K562 (cell line): ENCODE data around the gene CLCNKB. TPM values are rescaled to one million over a fixed set of nuclear protein-coding genes. Genes with fewer than 3 reads are reported as not detected.

Source experiments
- ARNT ChIP-seq, 2 experiments: fragments of 450-650 bp; IDR thresholded peaks; 2 replicates each; pipeline ENCODE4 v1.6.1; 2016; ENCODE audit warnings: mild to moderate bottlenecking in 1 of 2
- CEBPG ChIP-seq, 3 experiments: fragments of 200-800 bp in 1 of 3; sonication (Bioruptor generic) in 1 of 3; sonication (generic) in 1 of 3; formaldehyde crosslinking in 1 of 3; IDR thresholded peaks in 2 of 3; conservative IDR thresholded peaks in 1 of 3; 2 replicates each; pipeline versions ENCODE4 v1.6.1 to v1.8.0; 2016 to 2022; ENCODE audit warnings: missing compliant biosample characterization in 2 of 3, missing genetic modification characterization in 2 of 3, mild to moderate bottlenecking in 1 of 3, missing genetic modification reagents in 1 of 3
- E2F8 ChIP-seq: fragments of 450-650 bp; IDR thresholded peaks from 2 replicates; pipeline ENCODE4 v1.7.1; 2018; ENCODE audit warnings: mild to moderate bottlenecking, low read depth; ENCODE audit not compliant: partially characterized antibody
- FOS ChIP-seq: IDR thresholded peaks from 3 replicates; pipeline ENCODE4 v1.6.1; 2011; ENCODE audit not compliant: insufficient read length; ENCODE audit errors: extremely low read depth
- HNRNPK ChIP-seq: fragments of 200-400 bp; formaldehyde crosslinking; IDR thresholded peaks from one replicate; pipeline ENCODE4 v1.6.1; 2018; ENCODE audit warnings: mild to moderate bottlenecking, low read depth, low read length; ENCODE audit not compliant: poor library complexity, severe bottlenecking
- MEF2D ChIP-seq: conservative IDR thresholded peaks from 2 replicates; pipeline ENCODE4 v1.6.1; 2016; ENCODE audit warnings: low read depth, missing genetic modification characterization, missing compliant biosample characterization
- MTA1 ChIP-seq: fragments of 450-650 bp; IDR thresholded peaks from 2 replicates; pipeline ENCODE4 v1.6.1; 2017; ENCODE audit warnings: borderline replicate concordance
- ZNF143 ChIP-seq: sonication (generic); formaldehyde crosslinking; IDR thresholded peaks from 2 replicates; pipeline ENCODE4 v1.9.0; 2022; ENCODE audit warnings: mild to moderate bottlenecking, missing genetic modification reagents
- ZNF212 ChIP-seq: fragments of 450-650 bp; formaldehyde crosslinking; IDR thresholded peaks from 2 replicates; pipeline ENCODE4 v1.4.0; 2020; ENCODE audit warnings: mild to moderate bottlenecking
- ZNF24 ChIP-seq: fragments of 450-650 bp; IDR thresholded peaks from 2 replicates; pipeline ENCODE4 v1.6.1; 2016
- ZNF512 ChIP-seq: IDR thresholded peaks from 2 replicates; pipeline ENCODE4 v1.6.1; 2016; ENCODE audit warnings: missing genetic modification characterization, missing compliant biosample characterization
- ZNF695 ChIP-seq: fragments of 450-650 bp; formaldehyde crosslinking; IDR thresholded peaks from 2 replicates; pipeline ENCODE4 v1.4.0; 2020; ENCODE audit warnings: mild to moderate bottlenecking, moderate library complexity
- ZNF696 ChIP-seq: fragments of 250-450 bp; sonication (Bioruptor Pico); conservative IDR thresholded peaks from 2 replicates; pipeline ENCODE4 v1.4.0; 2020; ENCODE audit warnings: mild to moderate bottlenecking, moderate library complexity
- polyA plus RNA-seq, 8 experiments: library from polyadenylated mRNA; depleted of rRNA in 4 of 8; stranded (reverse) in 5 of 8; unstranded in 3 of 8; fragments of >200 nt; fragmentation: Nextera tagmentation in 2 of 8; fragmentation: Illumina TruSeq in 1 of 8; extraction: Ambion mirVana in 2 of 8; extraction: Trizol in 1 of 8; gene quantifications; 2 replicates each; pipeline versions ENCODE4 v1.2.1 to v1.2.3, GENCODE V29; 2011 to 2014; ENCODE audit warnings: inconsistent platforms in 1 of 8, missing spikeins in 1 of 8
- total RNA-seq, 7 experiments: library from RNA; depleted of rRNA in 6 of 7; stranded (reverse); fragments of >200 nt in 6 of 7; fragmentation: Illumina TruSeq in 2 of 7; extraction: Trizol in 2 of 7; gene quantifications; 2 replicates each; pipeline versions ENCODE4 v1.2.1 to v1.2.3, GENCODE V29; 2011 to 2021; ENCODE audit warnings: low replicate concordance in 1 of 7
- TF ChIP-seq, protein P1 (sequence below): IDR thresholded peaks from 2 replicates; pipeline ENCODE4 v1.6.1; 2012; ENCODE audit warnings: low read depth, low read length, improper control_type of control experiment, borderline replicate concordance

The CLCNKB gene
- total and polyA plus RNA-seq, 9 of the 15 experiments (the other 6 are each of a cell fraction or from before 2014, with no cell fraction given), result 0.08 to 1.7 (median 0.64) TPM

DNA sequence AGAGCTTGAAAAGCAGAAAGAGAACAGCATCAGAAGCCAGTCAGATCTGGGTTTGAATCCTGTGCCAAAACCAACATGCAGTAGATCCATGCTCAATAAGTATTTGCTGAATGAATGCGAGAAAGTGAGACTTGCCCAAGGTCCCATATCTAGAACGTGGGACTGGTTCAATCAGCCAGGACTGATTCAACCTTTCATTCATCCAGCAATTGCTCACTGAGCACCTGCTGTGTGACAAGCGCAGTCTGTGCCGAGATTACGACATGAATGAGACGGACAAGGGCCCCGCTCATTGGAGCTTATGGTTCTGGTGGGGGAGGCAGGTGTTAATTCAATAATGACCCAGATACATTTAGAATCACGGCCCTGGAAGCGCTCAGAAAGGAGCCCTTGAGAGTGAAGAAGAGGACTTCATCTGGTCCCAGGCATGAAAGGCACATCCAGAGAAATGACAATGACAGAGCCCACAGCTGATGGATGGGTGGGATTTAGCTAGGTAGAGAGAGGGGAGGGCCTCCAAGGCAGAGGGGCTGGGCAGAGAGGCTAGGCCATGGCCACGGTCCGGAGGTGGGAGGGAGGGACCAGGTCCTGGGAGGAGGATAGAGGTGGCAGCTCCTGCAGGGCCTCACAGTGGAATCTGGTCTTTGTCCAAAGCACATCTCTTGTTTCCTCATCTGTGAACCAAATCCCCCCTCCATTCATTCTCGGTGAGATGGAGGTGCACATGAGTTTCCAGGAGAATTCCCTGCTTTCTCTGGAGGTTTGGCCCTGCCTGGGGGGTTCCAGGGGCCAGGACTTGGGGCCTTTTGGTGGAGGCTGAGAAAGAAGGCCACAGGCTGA is 34.0 kb downstream of the CLCNKB start (continued):
- TF ChIP-seq HNRNPK, result no peak
- no peak for TF ChIP-seq ZNF512 (tag)
- TF ChIP-seq E2F8, result no peak
- no peak for TF ChIP-seq FOS
- TF ChIP-seq MTA1, result no peak
- no peak for TF ChIP-seq ZNF696 (CRISPR knock-in tag)
- TF ChIP-seq CEBPG (CRISPR knock-in tag; IDR thresholded peaks at IDR 0.05), result no peak
- no peak for TF ChIP-seq CEBPG (tag; conservative IDR thresholded peaks at IDR 0.05 in 1 of 2, IDR thresholded peaks at IDR 0.05 in 1 of 2)
- no peak for TF ChIP-seq ZNF695
- TF ChIP-seq MEF2D (tag), result no peak
- no peak for TF ChIP-seq ARNT (IDR thresholded peaks at IDR 0.05)
- no peak for TF ChIP-seq ZNF24
- TF ChIP-seq, protein P1, sequence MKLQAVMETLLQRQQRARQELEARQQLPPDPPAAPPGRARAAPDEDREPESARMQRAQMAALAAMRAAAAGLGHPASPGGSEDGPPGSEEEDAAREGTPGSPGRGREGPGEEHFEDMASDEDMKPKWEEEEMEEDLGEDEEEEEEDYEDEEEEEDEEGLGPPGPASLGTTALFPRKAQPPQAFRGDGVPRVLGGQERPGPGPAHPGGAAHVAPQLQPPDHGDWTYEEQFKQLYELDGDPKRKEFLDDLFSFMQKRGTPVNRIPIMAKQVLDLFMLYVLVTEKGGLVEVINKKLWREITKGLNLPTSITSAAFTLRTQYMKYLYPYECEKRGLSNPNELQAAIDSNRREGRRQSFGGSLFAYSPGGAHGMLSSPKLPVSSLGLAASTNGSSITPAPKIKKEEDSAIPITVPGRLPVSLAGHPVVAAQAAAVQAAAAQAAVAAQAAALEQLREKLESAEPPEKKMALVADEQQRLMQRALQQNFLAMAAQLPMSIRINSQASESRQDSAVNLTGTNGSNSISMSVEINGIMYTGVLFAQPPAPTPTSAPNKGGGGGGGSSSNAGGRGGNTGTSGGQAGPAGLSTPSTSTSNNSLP, result no peak
- no peak for TF ChIP-seq ZNF212 (CRISPR knock-in tag)
- TF ChIP-seq ZNF143 (CRISPR knock-in tag), result no peak
